GM12864 (cell line): ENCODE results near the gene EFCC1.

Source experiments
- DNase-seq: peaks from one replicate; pipeline ENCODE4 v3.0.0-alpha.2; 2011; ENCODE audit warnings: low read depth
- H3K4me3 ChIP-seq: 2 replicates; pipeline ENCODE4 v1.5.1; 2011; ENCODE audit warnings: mild to moderate bottlenecking, low read depth, low read length, control low read depth
- CTCF ChIP-seq: IDR thresholded peaks from 2 replicates; pipeline ENCODE4 v1.5.1; 2011; ENCODE audit warnings: low read depth, mild to moderate bottlenecking, moderate library complexity, low read length, control low read depth, inconsistent platforms; ENCODE audit errors: missing control alignments

Gene EFCC1

GRCh38 chr3:128987302-128988100, 13.6 kb upstream of the EFCC1 start:
- no peak for TF ChIP-seq CTCF
- DNase-seq: no peak
- no peak overlapping the region for H3K4me3 ChIP-seq

GRCh38 chr3:128988286-128988685, 12.8 kb upstream of the EFCC1 start:
- H3K4me3 ChIP-seq: no peak overlapping the region
- no peak for TF ChIP-seq CTCF
- DNase-seq: no peak

- TF ChIP-seq CTCF: no peak
- DNase-seq: no peak
- H3K4me3 ChIP-seq: no peak overlapping the region
Measured at GRCh38 chr3:128991355-128991895, 9.7 kb upstream of the EFCC1 start.

GRCh38 chr3:128992926-128993460, 8.1 kb upstream of the EFCC1 start:
- no peak overlapping the region for H3K4me3 ChIP-seq
- no peak for DNase-seq
- no peak for TF ChIP-seq CTCF

- DNase-seq: peak; percentile 22
- H3K4me3 ChIP-seq: peak within 1 kb of the TSS; percentile 24
- TF ChIP-seq CTCF: no peak
Measured at GRCh38 chr3:128993461-128994172, 7.5 kb upstream of the EFCC1 start, which contains the start of gene CFAP92. Gene CFAP92, minus strand, starts transcription at chr3:128994076. Its CDS starts 772 bp downstream, at chr3:128993304.

GRCh38 chr3:128994173-128994512, 7.0 kb upstream of the EFCC1 start:
- no peak for TF ChIP-seq CTCF
- no peak overlapping the region; the same call in 1 of the 2 replicates for H3K4me3 ChIP-seq
- no peak for DNase-seq
